ENCODE data around the gene TDRD6. TPM values are rescaled to one million over a fixed set of nuclear protein-coding genes. Genes with fewer than 3 reads are reported as not detected.

Gene TDRD6
- total RNA-seq (2021; ENCODE audit: unreplicated experiment) = not detected
- not detected for polyA plus RNA-seq (2012; ENCODE audit: insufficient read length)
- percentile 5 among the genes with signal in this experiment for Bru-seq, nascent RNA
- BruChase-seq, experiment 1, labeled RNA remaining after a 2-hour chase = not detected
- BruChase-seq, experiment 2, labeled RNA remaining after a 6-hour chase = percentile 11 among the genes with signal in this experiment
- long read RNA-seq = 0 reads

GRCh38 chr6:46687619-46688097, at the start of gene TDRD6:
TSS of gene TDRD6 (plus strand) at chr6:46687885. CDS start at chr6:46688129, 244 bp downstream.
- in situ Hi-C loops (cut with HindIII; ENCODE audit: low pct_unique_long_range_greater_than_20kb, low sequenced_read_pairs) = no loop called here
- H3K36me3 ChIP-seq (ENCODE audit: control insufficient read depth, insufficient read depth, low read length) = no peaks in the 10 kb centered on the region
- ATAC-seq (no peak), DNase-seq (ENCODE audit: low read depth, low spot score) (no peak)
- intact Hi-C loops (cut with micrococcal nuclease; ENCODE audit: unreplicated experiment) = no loop called here
- no peaks in the 10 kb centered on the region for H3K4me1 ChIP-seq (ENCODE audit: control insufficient read depth, insufficient read depth, low read length)
- TF ChIP-seq POLR2AphosphoS5 (IDR thresholded peaks at IDR 0.05; ENCODE audit: low read depth, low read length) (no peak), CTCF (IDR thresholded peaks at IDR 0.05) (no peak), SIN3A (IDR thresholded peaks at IDR 0.05; ENCODE audit: borderline replicate concordance, insufficient read depth, low read depth, low read length) (no peak), TCF7L2 (IDR thresholded peaks at IDR 0.05; ENCODE audit: low read depth, low read length) (no peak)
- TF ChIP-seq, protein P1, sequence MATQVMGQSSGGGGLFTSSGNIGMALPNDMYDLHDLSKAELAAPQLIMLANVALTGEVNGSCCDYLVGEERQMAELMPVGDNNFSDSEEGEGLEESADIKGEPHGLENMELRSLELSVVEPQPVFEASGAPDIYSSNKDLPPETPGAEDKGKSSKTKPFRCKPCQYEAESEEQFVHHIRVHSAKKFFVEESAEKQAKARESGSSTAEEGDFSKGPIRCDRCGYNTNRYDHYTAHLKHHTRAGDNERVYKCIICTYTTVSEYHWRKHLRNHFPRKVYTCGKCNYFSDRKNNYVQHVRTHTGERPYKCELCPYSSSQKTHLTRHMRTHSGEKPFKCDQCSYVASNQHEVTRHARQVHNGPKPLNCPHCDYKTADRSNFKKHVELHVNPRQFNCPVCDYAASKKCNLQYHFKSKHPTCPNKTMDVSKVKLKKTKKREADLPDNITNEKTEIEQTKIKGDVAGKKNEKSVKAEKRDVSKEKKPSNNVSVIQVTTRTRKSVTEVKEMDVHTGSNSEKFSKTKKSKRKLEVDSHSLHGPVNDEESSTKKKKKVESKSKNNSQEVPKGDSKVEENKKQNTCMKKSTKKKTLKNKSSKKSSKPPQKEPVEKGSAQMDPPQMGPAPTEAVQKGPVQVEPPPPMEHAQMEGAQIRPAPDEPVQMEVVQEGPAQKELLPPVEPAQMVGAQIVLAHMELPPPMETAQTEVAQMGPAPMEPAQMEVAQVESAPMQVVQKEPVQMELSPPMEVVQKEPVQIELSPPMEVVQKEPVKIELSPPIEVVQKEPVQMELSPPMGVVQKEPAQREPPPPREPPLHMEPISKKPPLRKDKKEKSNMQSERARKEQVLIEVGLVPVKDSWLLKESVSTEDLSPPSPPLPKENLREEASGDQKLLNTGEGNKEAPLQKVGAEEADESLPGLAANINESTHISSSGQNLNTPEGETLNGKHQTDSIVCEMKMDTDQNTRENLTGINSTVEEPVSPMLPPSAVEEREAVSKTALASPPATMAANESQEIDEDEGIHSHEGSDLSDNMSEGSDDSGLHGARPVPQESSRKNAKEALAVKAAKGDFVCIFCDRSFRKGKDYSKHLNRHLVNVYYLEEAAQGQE (IDR thresholded peaks at IDR 0.05; ENCODE audit: insufficient read depth in 1 of 2, low read depth in 2 of 2, low read length in 1 of 2) = no peak
- no TSS peak for BruUV-seq (replicated peaks)
- no peak within 1 kb of the TSS for H3K27ac ChIP-seq (ENCODE audit: low read length)
- ChIA-PET CTCF (no interaction called here), POLR2A (no interaction called here)
- no peak within 1 kb of the TSS for H3K4me3 ChIP-seq (ENCODE audit: low read depth in 2 of 2, low read length in 2 of 2)
- no peaks in the 10 kb centered on the region for H3K9me3 ChIP-seq (ENCODE audit: control insufficient read depth, insufficient read depth, low read depth, low read length)
- no peaks in the 10 kb centered on the region for H3K27me3 ChIP-seq (ENCODE audit: control insufficient read depth, insufficient read depth, low read length)

DNA sequence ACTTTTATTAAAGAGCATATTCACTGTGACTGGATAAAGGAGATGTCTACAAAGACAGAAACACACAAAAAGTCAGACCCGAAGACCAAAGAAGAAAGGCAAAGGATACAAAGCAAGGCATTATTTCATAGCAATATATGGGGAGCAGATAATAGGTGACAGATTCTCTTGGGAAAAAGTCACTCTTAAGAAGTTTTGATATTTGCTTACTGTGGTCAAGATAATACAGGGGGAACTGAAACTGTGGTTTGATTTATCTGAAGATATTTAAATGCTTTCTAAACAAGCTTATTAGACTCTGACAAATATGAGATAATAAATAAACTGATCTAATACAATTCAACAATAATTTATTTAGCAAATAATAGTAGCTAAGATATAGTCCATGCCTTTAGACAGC, 49.8 kb upstream of the TDRD6 start:
- in situ Hi-C loops (cut with HindIII; ENCODE audit: low pct_unique_long_range_greater_than_20kb, low sequenced_read_pairs) = no loop called here
- no peak overlapping the region for H3K4me3 ChIP-seq (ENCODE audit: low read depth in 2 of 2, low read length in 2 of 2)
- ATAC-seq (no peak), DNase-seq (ENCODE audit: low read depth, low spot score) (no peak)
- H3K36me3 ChIP-seq (ENCODE audit: control insufficient read depth, insufficient read depth, low read length) = no peaks in the 10 kb centered on the region; the same call in 1 of the 2 replicates
- no TSS peak for BruUV-seq (replicated peaks)
- ChIA-PET POLR2A (no interaction called here), CTCF (no interaction called here)
- no peak for TF ChIP-seq TCF7L2 (IDR thresholded peaks at IDR 0.05; ENCODE audit: low read depth, low read length)
- TF ChIP-seq SIN3A (IDR thresholded peaks at IDR 0.05; ENCODE audit: borderline replicate concordance, insufficient read depth, low read depth, low read length) = no peak
- TF ChIP-seq, protein P1 (IDR thresholded peaks at IDR 0.05; ENCODE audit: insufficient read depth in 1 of 2, low read depth in 2 of 2, low read length in 1 of 2) = no peak
- no peak for TF ChIP-seq CTCF (IDR thresholded peaks at IDR 0.05)
- no peak for TF ChIP-seq POLR2AphosphoS5 (IDR thresholded peaks at IDR 0.05; ENCODE audit: low read depth, low read length)
- intact Hi-C loops (cut with micrococcal nuclease; ENCODE audit: unreplicated experiment) = no loop called here
- H3K4me1 ChIP-seq (ENCODE audit: control insufficient read depth, insufficient read depth, low read length) = no peaks in the 10 kb centered on the region
- H3K27me3 ChIP-seq (ENCODE audit: control insufficient read depth, insufficient read depth, low read length) = no peaks in the 10 kb centered on the region; the same call in 1 of the 2 replicates
- H3K9me3 ChIP-seq (ENCODE audit: control insufficient read depth, insufficient read depth, low read depth, low read length) = no peaks in the 10 kb centered on the region
- H3K27ac ChIP-seq (ENCODE audit: low read length) = no peak overlapping the region

Data from Panc1 (cell line).